K562 (cell line): ENCODE data around the gene VPS41. TPM values are rescaled to one million over a fixed set of nuclear protein-coding genes. Genes with fewer than 3 reads are reported as not detected.

Experiments
- CTCFL ChIP-seq: IDR thresholded peaks from 2 replicates; pipeline ENCODE4 v1.6.1; 2011; ENCODE audit warnings: borderline replicate concordance, low read depth, mild to moderate bottlenecking, moderate library complexity, low read length; ENCODE audit not compliant: insufficient read depth, poor library complexity, severe bottlenecking
- REST ChIP-seq, 2 experiments: fragments of 450-650 bp; formaldehyde crosslinking in 1 of 2; IDR thresholded peaks; 2 replicates each; pipeline versions ENCODE4 v1.4.0 to v1.6.1; 2014 to 2020; ENCODE audit warnings: mild to moderate bottlenecking in 2 of 2, borderline replicate concordance in 1 of 2, low read depth in 1 of 2
- SMC3 ChIP-seq: conservative IDR thresholded peaks from 2 replicates; pipeline ENCODE4 v1.6.1; 2011; ENCODE audit warnings: low read depth, low read length, improper control_type of control experiment; ENCODE audit not compliant: insufficient read depth
- ZC3H8 ChIP-seq: fragments of 450-650 bp; IDR thresholded peaks from 2 replicates; pipeline ENCODE4 v1.6.1; 2017
- ZFPM2 ChIP-seq: fragments of 250-450 bp; sonication (Bioruptor Pico); IDR thresholded peaks from 2 replicates; pipeline ENCODE4 v1.5.1; 2022; ENCODE audit warnings: mild to moderate bottlenecking
- polyA plus RNA-seq, 8 experiments: library from polyadenylated mRNA; depleted of rRNA in 4 of 8; stranded (reverse) in 5 of 8; unstranded in 3 of 8; fragments of >200 nt; fragmentation: Nextera tagmentation in 2 of 8; fragmentation: Illumina TruSeq in 1 of 8; extraction: Ambion mirVana in 2 of 8; extraction: Trizol in 1 of 8; gene quantifications; 2 replicates each; pipeline versions ENCODE4 v1.2.1 to v1.2.3, GENCODE V29; 2011 to 2014; ENCODE audit warnings: inconsistent platforms in 1 of 8, missing spikeins in 1 of 8
- total RNA-seq, 7 experiments: library from RNA; depleted of rRNA in 6 of 7; stranded (reverse); fragments of >200 nt in 6 of 7; fragmentation: Illumina TruSeq in 2 of 7; extraction: Trizol in 2 of 7; gene quantifications; 2 replicates each; pipeline versions ENCODE4 v1.2.1 to v1.2.3, GENCODE V29; 2011 to 2021; ENCODE audit warnings: low replicate concordance in 1 of 7

The VPS41 gene
- total and polyA plus RNA-seq, 9 of the 15 experiments (the other 6 are each of a cell fraction or from before 2014, with no cell fraction given): 17.7 to 46.8 (median 32.1) TPM

DNA sequence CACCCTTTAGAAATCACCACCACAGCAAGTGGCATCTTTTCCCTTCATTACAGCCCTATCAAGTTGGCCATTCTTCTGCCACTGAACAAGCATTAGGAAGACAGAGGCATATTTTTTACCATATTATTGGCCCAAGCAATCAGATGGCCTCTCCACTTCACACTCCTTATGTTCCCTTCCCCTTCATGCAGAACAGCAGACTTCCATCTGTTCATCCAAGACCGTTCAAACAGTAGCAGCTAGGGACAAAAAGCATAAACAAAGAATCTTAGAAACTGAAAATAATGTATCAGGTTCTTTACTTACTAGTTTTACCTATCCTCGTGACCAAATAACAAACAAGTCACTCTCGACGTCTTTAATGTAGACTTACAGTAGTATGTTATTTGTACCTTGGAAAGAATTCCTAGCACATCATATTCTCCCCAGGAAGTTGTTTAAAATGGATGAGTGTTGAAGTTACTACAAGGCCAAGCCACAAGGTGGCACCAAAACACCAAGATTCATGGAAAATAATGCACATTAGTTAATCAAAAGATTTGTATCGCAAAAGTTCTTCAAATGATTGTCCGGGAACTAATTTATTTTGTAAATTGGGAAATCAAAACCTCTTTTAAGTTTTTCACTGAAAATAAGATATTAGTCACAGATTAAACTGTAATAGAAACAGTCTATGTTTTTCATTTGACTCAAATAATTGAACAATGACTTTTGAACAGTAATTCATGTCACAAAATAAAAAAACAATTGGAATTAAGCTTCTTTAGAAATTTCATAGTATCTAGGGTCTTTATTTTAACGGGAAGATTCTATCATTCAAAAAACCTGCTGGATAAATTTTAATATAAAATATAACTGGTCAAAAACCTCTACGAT lies 112.1 kb downstream of the VPS41 start (continued):
- TF ChIP-seq REST (IDR thresholded peaks at IDR 0.05; ENCODE audit: borderline replicate concordance): peak; percentile 61; the same call in 1 of the 2 replicates
- no peak for TF ChIP-seq REST (CRISPR knock-in tag; IDR thresholded peaks at IDR 0.05; ENCODE audit: low read depth)
- TF ChIP-seq ZC3H8: no peak
- peak; percentile 13 for TF ChIP-seq CTCFL
- peak; percentile 63 for TF ChIP-seq SMC3
- no peak for TF ChIP-seq ZFPM2 (CRISPR knock-in tag)
